ENCODE measurements around the gene GNAT1.

- no peak for TF ChIP-seq PATZ1 (CRISPR knock-in tag; IDR thresholded peaks at IDR 0.05; ENCODE audit: borderline replicate concordance)
- no peak for TF ChIP-seq ARNTL (CRISPR knock-in tag; IDR thresholded peaks at IDR 0.05; ENCODE audit: borderline replicate concordance, low read depth)
- TF ChIP-seq POU6F1 (CRISPR knock-in tag; IDR thresholded peaks at IDR 0.05; ENCODE audit: borderline replicate concordance, low read depth), result no peak
- TF ChIP-seq TSHZ2 (CRISPR knock-in tag; IDR thresholded peaks at IDR 0.05), result no peak
- TF ChIP-seq CREB5 (CRISPR knock-in tag; IDR thresholded peaks at IDR 0.05; ENCODE audit: low read depth), result no peak
- TF ChIP-seq RARB (CRISPR knock-in tag; IDR thresholded peaks at IDR 0.05), result no peak
These were observed 9.4 kb upstream of the GNAT1 start for GRCh38 chr3:50181985-50182384.

Measured in SK-N-SH treated with all-trans-retinoic acid at 6 μM for 48 hours (cell line).